Keratinocyte (primary cell): ENCODE measurements around the gene ROR2. TPM values are rescaled to one million over a fixed set of nuclear protein-coding genes. Genes with fewer than 3 reads are reported as not detected.

Experiments
- DNase-seq: peaks from one replicate; pipeline ENCODE4 v3.0.0-alpha.2; 2011; ENCODE audit warnings: low read depth, missing footprints, low spot score
- FAIRE-seq: peaks from 2 replicates; lab custom pipeline; 2011; peaks lifted over from hg19 to GRCh38; lab: Jason Lieb, UNC
- H2AFZ ChIP-seq: 2 replicates; pipeline ENCODE4 v1.6.0; 2012; ENCODE audit warnings: low read length, control low read depth, inconsistent platforms; ENCODE audit not compliant: control insufficient read depth
- H3K27ac ChIP-seq: 2 replicates; pipeline ENCODE4 v1.5.1; 2011; ENCODE audit warnings: low read length; ENCODE audit not compliant: control insufficient read depth, insufficient read depth
- H3K27me3 ChIP-seq: 3 replicates; pipeline ENCODE4 v1.6.0; 2011; ENCODE audit warnings: low read length; ENCODE audit not compliant: control insufficient read depth, insufficient read depth; ENCODE audit errors: extremely low read depth
- H3K36me3 ChIP-seq, 2 experiments: 2 replicates in 1 of 2; 3 replicates in 1 of 2; pipeline ENCODE4 v1.5.1; 2011; ENCODE audit warnings: low read length in 2 of 2, mild to moderate bottlenecking in 1 of 2; ENCODE audit not compliant: control insufficient read depth in 2 of 2, insufficient read depth in 2 of 2; ENCODE audit errors: extremely low read depth in 1 of 2
- H3K4me1 ChIP-seq: 3 replicates; pipeline ENCODE4 v1.5.1; 2011; ENCODE audit warnings: low read length; ENCODE audit not compliant: control insufficient read depth, insufficient read depth; ENCODE audit errors: extremely low read depth
- H3K4me2 ChIP-seq: 3 replicates; pipeline ENCODE4 v1.6.0; 2011; ENCODE audit warnings: low read depth, low read length; ENCODE audit not compliant: control insufficient read depth, insufficient read depth; ENCODE audit errors: extremely low read depth
- H3K4me3 ChIP-seq, 3 experiments: fragments of 200-600 bp in 1 of 3; sonication (generic) in 1 of 3; 2 replicates in 2 of 3; 3 replicates in 1 of 3; pipeline ENCODE4 v1.5.1; 2011 to 2016; ENCODE audit warnings: low read length in 3 of 3, mild to moderate bottlenecking in 3 of 3, control low read depth in 2 of 3, inconsistent platforms in 1 of 3, low read depth in 1 of 3, mixed read lengths in 1 of 3, mixed run types in 1 of 3, moderate library complexity in 1 of 3; ENCODE audit not compliant: control insufficient read depth in 2 of 3, insufficient read depth in 2 of 3; ENCODE audit errors: extremely low read depth in 1 of 3
- H3K79me2 ChIP-seq: 2 replicates; pipeline ENCODE4 v1.6.0; 2012; ENCODE audit warnings: low read length; ENCODE audit not compliant: control insufficient read depth, insufficient read depth
- H3K9ac ChIP-seq: 3 replicates; pipeline ENCODE4 v1.6.0; 2011; ENCODE audit warnings: low read length; ENCODE audit not compliant: control insufficient read depth, insufficient read depth; ENCODE audit errors: extremely low read depth
- H3K9me1 ChIP-seq: 3 replicates; pipeline ENCODE4 v1.6.0; 2011; ENCODE audit warnings: low read length; ENCODE audit not compliant: control insufficient read depth, insufficient read depth; ENCODE audit errors: extremely low read depth
- H3K9me3 ChIP-seq: 2 replicates; pipeline ENCODE4 v1.5.1; 2012; ENCODE audit warnings: low read depth, low read length; ENCODE audit not compliant: control insufficient read depth
- H4K20me1 ChIP-seq: 3 replicates; pipeline ENCODE4 v1.6.0; 2011; ENCODE audit warnings: low read length; ENCODE audit not compliant: control insufficient read depth, insufficient read depth; ENCODE audit errors: extremely low read depth
- EZH2 ChIP-seq: IDR thresholded peaks from one replicate; pipeline ENCODE4 v1.6.1; 2012; ENCODE audit warnings: inconsistent platforms, mild to moderate bottlenecking, low read length, moderate library complexity
- dilution Hi-C: fragments of 300-500 bp; cut with MboI; formaldehyde crosslinking; loops from one replicate; pipeline ENCODE4 v1.7.0; 2020; ENCODE audit warnings: low sequenced_read_pairs; ENCODE audit not compliant: extremely low pct_ligation_motif_present
- polyA plus RNA-seq, 5 experiments: library from polyadenylated mRNA; depleted of rRNA in 3 of 5; stranded (reverse) in 3 of 5; stranded (forward) in 1 of 5; unstranded in 1 of 5; fragments of >200 nt; gene quantifications; 1 replicate in 1 of 5; 2 replicates in 3 of 5; 3 replicates in 1 of 5; pipeline versions ENCODE4 v1.2.1 to v1.2.3, GENCODE V29; 2011 to 2012; ENCODE audit warnings: missing spikeins in 2 of 5, low read depth in 1 of 5, low replicate concordance in 1 of 5
- TF ChIP-seq, protein P1 (sequence below), 3 experiments: IDR thresholded peaks in 1 of 3; conservative IDR thresholded peaks in 1 of 3; optimal IDR thresholded peaks in 1 of 3; 2 replicates in 2 of 3; 3 replicates in 1 of 3; pipeline versions ENCODE3 to v1.5.1; 2011; ENCODE audit warnings: low read length in 3 of 3, mild to moderate bottlenecking in 3 of 3, moderate library complexity in 2 of 3, control low read depth in 1 of 3, inconsistent platforms in 1 of 3; ENCODE audit not compliant: insufficient read depth in 2 of 3; ENCODE audit errors: extremely low read depth in 1 of 3

Gene ROR2
- polyA plus RNA-seq, 1 donor (not counting 4 experiments of a cell fraction or from before 2014, with no cell fraction given), result 0.22 TPM

DNA sequence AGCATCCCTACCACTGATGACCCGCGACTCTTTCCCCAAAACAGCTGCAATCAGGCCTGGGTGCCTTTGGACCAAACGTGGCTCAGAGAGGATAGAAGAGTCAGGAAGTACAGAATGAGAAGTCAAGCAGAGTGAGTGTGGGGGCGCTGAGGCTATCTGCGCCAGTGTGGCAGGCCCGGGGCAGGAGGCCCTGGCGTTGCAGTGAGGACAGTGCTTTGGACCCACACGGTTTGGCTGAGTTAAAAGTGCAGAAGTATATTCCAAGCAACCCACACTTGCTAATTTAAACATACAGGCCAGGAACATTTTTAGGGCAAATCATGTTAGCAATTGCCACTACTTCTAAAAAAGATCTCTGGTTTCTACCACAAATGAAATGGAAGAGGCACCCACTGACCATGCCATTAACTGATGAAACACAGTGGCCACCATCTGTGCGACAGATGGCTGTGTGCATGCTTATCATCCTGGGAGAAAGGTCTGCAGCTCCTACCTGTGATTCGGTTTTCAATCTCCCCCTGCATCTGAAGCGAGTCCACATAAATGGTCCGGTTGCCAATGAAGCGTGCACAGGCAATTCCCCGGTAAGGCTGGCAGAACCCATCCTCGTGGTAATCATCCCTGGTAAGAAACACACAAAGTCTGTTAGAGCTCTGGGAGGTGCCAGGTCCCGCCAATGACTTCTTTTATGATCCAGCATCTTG, 213.0 kb downstream of the ROR2 start:
- Histone ChIP-seq H3K4me2 (no peak overlapping the region), H4K20me1 (no peaks in the 10 kb centered on the region), H3K27me3 (no peaks in the 10 kb centered on the region), H3K36me3 (no peaks in the 10 kb centered on the region), H3K27ac (no peak overlapping the region), H3K9me1 (no peaks in the 10 kb centered on the region), H3K4me3 (no peak overlapping the region), H2AFZ (no peak overlapping the region), H3K4me1 (no peaks in the 10 kb centered on the region), H3K9ac (no peak overlapping the region), H3K9me3 (no peaks in the 10 kb centered on the region), H3K79me2 (no peaks in the 10 kb centered on the region)
- no peak for TF ChIP-seq EZH2
- TF ChIP-seq, protein P1, sequence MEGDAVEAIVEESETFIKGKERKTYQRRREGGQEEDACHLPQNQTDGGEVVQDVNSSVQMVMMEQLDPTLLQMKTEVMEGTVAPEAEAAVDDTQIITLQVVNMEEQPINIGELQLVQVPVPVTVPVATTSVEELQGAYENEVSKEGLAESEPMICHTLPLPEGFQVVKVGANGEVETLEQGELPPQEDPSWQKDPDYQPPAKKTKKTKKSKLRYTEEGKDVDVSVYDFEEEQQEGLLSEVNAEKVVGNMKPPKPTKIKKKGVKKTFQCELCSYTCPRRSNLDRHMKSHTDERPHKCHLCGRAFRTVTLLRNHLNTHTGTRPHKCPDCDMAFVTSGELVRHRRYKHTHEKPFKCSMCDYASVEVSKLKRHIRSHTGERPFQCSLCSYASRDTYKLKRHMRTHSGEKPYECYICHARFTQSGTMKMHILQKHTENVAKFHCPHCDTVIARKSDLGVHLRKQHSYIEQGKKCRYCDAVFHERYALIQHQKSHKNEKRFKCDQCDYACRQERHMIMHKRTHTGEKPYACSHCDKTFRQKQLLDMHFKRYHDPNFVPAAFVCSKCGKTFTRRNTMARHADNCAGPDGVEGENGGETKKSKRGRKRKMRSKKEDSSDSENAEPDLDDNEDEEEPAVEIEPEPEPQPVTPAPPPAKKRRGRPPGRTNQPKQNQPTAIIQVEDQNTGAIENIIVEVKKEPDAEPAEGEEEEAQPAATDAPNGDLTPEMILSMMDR (optimal IDR thresholded peaks at IDR 0.05 in 1 of 3, IDR thresholded peaks at IDR 0.05 in 1 of 3, conservative IDR thresholded peaks at IDR 0.05 in 1 of 3; ENCODE audit: extremely low read depth in 1 of 3, insufficient read depth in 2 of 3, low read length in 3 of 3), result no peak
- no peak for DNase-seq
- dilution Hi-C loops, result no loop called here
- FAIRE-seq, result no peak

DNA sequence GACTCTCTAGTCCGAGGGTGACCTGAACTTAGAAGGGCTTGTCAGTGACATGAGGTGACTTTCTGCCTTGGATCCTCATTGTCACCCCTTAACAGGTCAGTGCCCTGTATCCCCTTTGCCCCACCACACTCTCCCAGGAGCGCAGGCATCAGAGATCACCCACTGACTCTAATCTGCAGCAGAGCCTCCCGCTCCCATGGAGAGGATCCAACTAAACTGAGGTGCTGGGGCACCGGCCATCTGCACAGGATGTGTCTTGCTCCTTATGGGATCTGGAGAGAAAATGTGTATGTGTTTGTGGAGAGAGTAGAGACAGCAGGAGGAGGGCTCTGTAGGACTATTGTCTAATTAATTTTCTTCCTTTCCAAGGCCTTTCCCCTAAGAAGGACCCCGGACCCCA, 213.7 kb downstream of the ROR2 start:
- Histone ChIP-seq H3K4me2 (no peak overlapping the region), H3K4me1 (no peaks in the 10 kb centered on the region), H2AFZ (no peak overlapping the region), H3K27ac (no peak overlapping the region), H4K20me1 (no peaks in the 10 kb centered on the region), H3K4me3 (no peak overlapping the region), H3K79me2 (no peaks in the 10 kb centered on the region), H3K27me3 (no peaks in the 10 kb centered on the region), H3K9me3 (no peaks in the 10 kb centered on the region), H3K9me1 (no peaks in the 10 kb centered on the region), H3K9ac (no peak overlapping the region), H3K36me3 (no peaks in the 10 kb centered on the region)
- DNase-seq (no peak), FAIRE-seq (no peak)
- TF ChIP-seq EZH2, result no peak
- TF ChIP-seq, protein P1 (optimal IDR thresholded peaks at IDR 0.05 in 1 of 3, IDR thresholded peaks at IDR 0.05 in 1 of 3, conservative IDR thresholded peaks at IDR 0.05 in 1 of 3; ENCODE audit: extremely low read depth in 1 of 3, insufficient read depth in 2 of 3, low read length in 3 of 3), result no peak
- dilution Hi-C loops, result no loop called here
